HepG2 (cell line): Measurements from ENCODE around the gene SEZ6.

Experiments
- HMG20B ChIP-seq: conservative IDR thresholded peaks from 2 replicates; pipeline ENCODE4 v1.6.1; 2016; ENCODE audit warnings: missing genetic modification reagents, missing compliant biosample characterization
- MAX ChIP-seq: IDR thresholded peaks from 2 replicates; pipeline ENCODE4 v1.6.1; 2012; ENCODE audit warnings: inconsistent platforms
- ZFX ChIP-seq: sonication (generic); formaldehyde crosslinking; IDR thresholded peaks from 2 replicates; pipeline ENCODE4 v1.4.0; 2020; ENCODE audit warnings: mild to moderate bottlenecking, low read depth, missing genetic modification reagents, moderate library complexity
- ZNF350 ChIP-seq: sonication (generic); formaldehyde crosslinking; IDR thresholded peaks from 2 replicates; pipeline ENCODE4 v1.4.0; 2020; ENCODE audit warnings: mild to moderate bottlenecking, low read depth, missing genetic modification reagents, borderline replicate concordance
- ZNF563 ChIP-seq: sonication (generic); formaldehyde crosslinking; IDR thresholded peaks from 2 replicates; pipeline ENCODE4 v1.8.0; 2022; ENCODE audit warnings: mild to moderate bottlenecking, moderate library complexity, missing genetic modification reagents
- TF ChIP-seq, protein P1 (sequence below): sonication (generic); formaldehyde crosslinking; IDR thresholded peaks from 2 replicates; pipeline ENCODE4 v1.5.0; 2020; ENCODE audit warnings: mild to moderate bottlenecking, missing genetic modification reagents, moderate library complexity
- TF ChIP-seq, protein P2 (sequence below): sonication (generic); formaldehyde crosslinking; conservative IDR thresholded peaks from 2 replicates; pipeline ENCODE4 v1.8.0; 2022; ENCODE audit warnings: missing genetic modification reagents

GRCh38 chr17:28926366-28926765 lies 79.5 kb downstream of the SEZ6 start:
- TF ChIP-seq ZFX (CRISPR knock-in tag) (no peak), ZNF350 (CRISPR knock-in tag) (no peak), HMG20B (no peak), ZNF563 (CRISPR knock-in tag) (no peak), MAX (no peak)
- TF ChIP-seq, protein P1, sequence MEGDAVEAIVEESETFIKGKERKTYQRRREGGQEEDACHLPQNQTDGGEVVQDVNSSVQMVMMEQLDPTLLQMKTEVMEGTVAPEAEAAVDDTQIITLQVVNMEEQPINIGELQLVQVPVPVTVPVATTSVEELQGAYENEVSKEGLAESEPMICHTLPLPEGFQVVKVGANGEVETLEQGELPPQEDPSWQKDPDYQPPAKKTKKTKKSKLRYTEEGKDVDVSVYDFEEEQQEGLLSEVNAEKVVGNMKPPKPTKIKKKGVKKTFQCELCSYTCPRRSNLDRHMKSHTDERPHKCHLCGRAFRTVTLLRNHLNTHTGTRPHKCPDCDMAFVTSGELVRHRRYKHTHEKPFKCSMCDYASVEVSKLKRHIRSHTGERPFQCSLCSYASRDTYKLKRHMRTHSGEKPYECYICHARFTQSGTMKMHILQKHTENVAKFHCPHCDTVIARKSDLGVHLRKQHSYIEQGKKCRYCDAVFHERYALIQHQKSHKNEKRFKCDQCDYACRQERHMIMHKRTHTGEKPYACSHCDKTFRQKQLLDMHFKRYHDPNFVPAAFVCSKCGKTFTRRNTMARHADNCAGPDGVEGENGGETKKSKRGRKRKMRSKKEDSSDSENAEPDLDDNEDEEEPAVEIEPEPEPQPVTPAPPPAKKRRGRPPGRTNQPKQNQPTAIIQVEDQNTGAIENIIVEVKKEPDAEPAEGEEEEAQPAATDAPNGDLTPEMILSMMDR, result no peak
- TF ChIP-seq, protein P2, sequence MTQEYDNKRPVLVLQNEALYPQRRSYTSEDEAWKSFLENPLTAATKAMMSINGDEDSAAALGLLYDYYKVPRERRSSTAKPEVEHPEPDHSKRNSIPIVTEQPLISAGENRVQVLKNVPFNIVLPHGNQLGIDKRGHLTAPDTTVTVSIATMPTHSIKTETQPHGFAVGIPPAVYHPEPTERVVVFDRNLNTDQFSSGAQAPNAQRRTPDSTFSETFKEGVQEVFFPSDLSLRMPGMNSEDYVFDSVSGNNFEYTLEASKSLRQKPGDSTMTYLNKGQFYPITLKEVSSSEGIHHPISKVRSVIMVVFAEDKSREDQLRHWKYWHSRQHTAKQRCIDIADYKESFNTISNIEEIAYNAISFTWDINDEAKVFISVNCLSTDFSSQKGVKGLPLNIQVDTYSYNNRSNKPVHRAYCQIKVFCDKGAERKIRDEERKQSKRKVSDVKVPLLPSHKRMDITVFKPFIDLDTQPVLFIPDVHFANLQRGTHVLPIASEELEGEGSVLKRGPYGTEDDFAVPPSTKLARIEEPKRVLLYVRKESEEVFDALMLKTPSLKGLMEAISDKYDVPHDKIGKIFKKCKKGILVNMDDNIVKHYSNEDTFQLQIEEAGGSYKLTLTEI (CRISPR knock-in tag), result no peak
